HepG2 (cell line): Measurements from ENCODE around the gene RSRC2. TPM values are rescaled to one million over a fixed set of nuclear protein-coding genes. Genes with fewer than 3 reads are reported as not detected.

Experiments
- polyA plus RNA-seq, 8 experiments: library from polyadenylated mRNA; depleted of rRNA in 3 of 8; stranded (reverse) in 7 of 8; unstranded in 1 of 8; fragments of >200 nt; fragmentation: Illumina TruSeq in 4 of 8; extraction: Trizol in 4 of 8; gene quantifications; 2 replicates each; pipeline versions ENCODE4 v1.2.1 to v1.2.3, GENCODE V29; 2011 to 2016; ENCODE audit warnings: low read depth in 4 of 8, missing spikeins in 1 of 8, mixed read lengths in 1 of 8; ENCODE audit not compliant: insufficient read depth in 1 of 8
- small RNA-seq, 3 experiments: library from RNA; depleted of rRNA; stranded (forward); fragments of <200 nt; gene quantifications; one replicate each; pipeline ENCODE3, GENCODE V24; 2012; ENCODE audit warnings: low read depth in 2 of 3, low replicate concordance in 1 of 3; ENCODE audit not compliant: insufficient read length in 3 of 3, insufficient read depth in 2 of 3
- total RNA-seq, 5 experiments: library from RNA; depleted of rRNA; stranded (reverse); fragments of >200 nt; fragmentation: Illumina TruSeq; extraction: Trizol; gene quantifications; 2 replicates each; pipeline ENCODE4 v1.2.3, GENCODE V29; 2016; ENCODE audit warnings: low read depth in 1 of 5

The RSRC2 gene
- total and polyA plus RNA-seq, 2 of the 13 experiments (the other 11 are each of a cell fraction or from before 2014, with no cell fraction given): 31.4 to 77.8 TPM

Small RNA genes within 50 kb of the gene (small RNA-seq; reads per million reads assigned to genes)
- gene AC026333.1 (0 reads per million in 3 experiments), gene RF00411 (0 reads per million in 3 experiments)

Other genes with a start within 250 kb of the RSRC2 start
- gene CLIP1, start 104.3 kb downstream of the RSRC2 start, total RNA-seq (2016; rRNA removed; fragmentation: Illumina TruSeq; extraction: Trizol): 28.9 and 30.2 TPM in 2 replicates
- gene CLIP1, start 104.3 kb downstream of the RSRC2 start, polyA plus RNA-seq (2011; rRNA removed): 42.8 and 43.7 TPM in 2 replicates
- 14.2 and 20.9 TPM in 2 replicates for gene ZCCHC8, start 26.0 kb downstream of the RSRC2 start, total RNA-seq (2016; rRNA removed; fragmentation: Illumina TruSeq; extraction: Trizol)
- 18.6 and 20.5 TPM in 2 replicates for gene ZCCHC8, start 26.0 kb downstream of the RSRC2 start, polyA plus RNA-seq (2011; rRNA removed)
- 49.2 and 57.6 TPM in 2 replicates for gene KNTC1, start 313 bp upstream of the RSRC2 start, total RNA-seq (2016; rRNA removed; fragmentation: Illumina TruSeq; extraction: Trizol)
- 26.9 and 45.1 TPM in 2 replicates for gene KNTC1, start 313 bp upstream of the RSRC2 start, polyA plus RNA-seq (2011; rRNA removed)
- gene HCAR2, start 176.4 kb upstream of the RSRC2 start, total RNA-seq (2016; rRNA removed; fragmentation: Illumina TruSeq; extraction: Trizol): 0.09 TPM in 1 of 2 replicates, not detected in the other
- gene HCAR2, start 176.4 kb upstream of the RSRC2 start, polyA plus RNA-seq (2011; rRNA removed): 5.6 and 9.2 TPM in 2 replicates
- gene HCAR3, start 189.9 kb upstream of the RSRC2 start, total RNA-seq (2016; rRNA removed; fragmentation: Illumina TruSeq; extraction: Trizol): 0.11 and 0.20 TPM in 2 replicates
- gene HCAR3, start 189.9 kb upstream of the RSRC2 start, polyA plus RNA-seq (2011; rRNA removed): 12.8 and 20.4 TPM in 2 replicates
- gene HCAR1, start 203.9 kb upstream of the RSRC2 start, total RNA-seq (2016; rRNA removed; fragmentation: Illumina TruSeq; extraction: Trizol): 0.34 and 0.53 TPM in 2 replicates
- 4.3 and 4.4 TPM in 2 replicates for gene HCAR1, start 203.9 kb upstream of the RSRC2 start, polyA plus RNA-seq (2011; rRNA removed)
- 59.1 and 78.9 TPM in 2 replicates for gene DENR, start 225.9 kb upstream of the RSRC2 start, total RNA-seq (2016; rRNA removed; fragmentation: Illumina TruSeq; extraction: Trizol)
- gene DENR, start 225.9 kb upstream of the RSRC2 start, polyA plus RNA-seq (2011; rRNA removed): 23.8 and 30.0 TPM in 2 replicates
- gene CCDC62, start 247.6 kb upstream of the RSRC2 start, total RNA-seq (2016; rRNA removed; fragmentation: Illumina TruSeq; extraction: Trizol): 0.07 TPM in 2 replicates
- 0.04 and 0.10 TPM in 2 replicates for gene CCDC62, start 247.6 kb upstream of the RSRC2 start, polyA plus RNA-seq (2011; rRNA removed)